GM19397 (cell line): ENCODE measurements around the gene ADD1.
"Not testable (repeated sequence)": the region's sequence is repeated elsewhere in the genome, so short reads cannot be mapped to it uniquely, and the experiment has no call there.

Experiments used
- ATAC-seq: cut with Tn5 transposase; IDR thresholded peaks from one replicate; pipeline ENCODE4 v1.9.1; 2021; ENCODE audit warnings: mild to moderate bottlenecking, moderate library complexity; ENCODE audit not compliant: unreplicated experiment

Gene ADD1

GRCh38 chr4:2942532-2943363, 99.1 kb downstream of the ADD1 start:
- no peak for ATAC-seq

GRCh38 chr4:2943364-2944090, 99.9 kb downstream of the ADD1 start:
- ATAC-seq: no peak

- no peak for ATAC-seq
Observed at GRCh38 chr4:2944091-2944482, 100.4 kb downstream of the ADD1 start.

- no peak for ATAC-seq
Observed at GRCh38 chr4:2944586-2945526, 101.2 kb downstream of the ADD1 start.

GRCh38 chr4:2945619-2946604, 102.3 kb downstream of the ADD1 start:
- not testable (repeated sequence) for ATAC-seq

DNA sequence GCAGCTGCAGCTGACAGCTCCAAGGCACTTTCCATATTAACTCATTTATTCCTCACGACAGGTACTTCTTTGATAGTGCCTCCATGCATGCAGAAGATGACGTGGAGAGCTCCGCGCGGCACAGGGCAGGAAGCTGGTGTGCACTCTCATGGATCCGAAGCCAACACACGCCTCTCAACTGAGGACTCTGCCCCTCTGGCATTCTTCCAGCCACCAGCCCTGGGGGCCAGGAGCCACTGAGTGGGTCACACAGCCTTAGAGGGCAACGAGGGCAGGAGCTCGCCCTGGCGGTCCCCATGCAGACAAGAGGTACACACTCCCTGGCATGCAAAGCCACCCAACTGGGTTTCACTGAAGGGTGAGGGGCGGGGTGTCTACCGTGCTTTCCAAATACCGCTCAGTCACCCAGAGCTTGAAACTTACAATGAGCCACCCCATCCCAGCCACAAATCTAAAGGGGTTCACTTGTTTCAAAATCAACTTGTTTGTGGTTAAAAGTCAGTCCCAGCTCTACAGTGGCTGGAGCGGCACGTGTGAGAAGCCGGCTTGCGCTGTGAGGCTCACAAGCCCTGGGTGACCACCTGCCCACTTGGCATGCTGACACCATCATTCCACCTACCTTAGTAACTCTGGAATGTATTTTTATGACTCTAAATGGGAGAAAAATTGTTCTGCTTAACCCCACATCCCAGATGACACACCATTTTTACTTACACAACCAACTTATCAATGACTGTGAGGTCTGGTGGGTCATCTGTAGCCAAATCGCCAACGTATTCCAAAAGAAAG, 103.4 kb downstream of the ADD1 start:
- ATAC-seq: no peak

- ATAC-seq: no peak
Observed at GRCh38 chr4:2947926-2948325, 104.3 kb downstream of the ADD1 start.

DNA sequence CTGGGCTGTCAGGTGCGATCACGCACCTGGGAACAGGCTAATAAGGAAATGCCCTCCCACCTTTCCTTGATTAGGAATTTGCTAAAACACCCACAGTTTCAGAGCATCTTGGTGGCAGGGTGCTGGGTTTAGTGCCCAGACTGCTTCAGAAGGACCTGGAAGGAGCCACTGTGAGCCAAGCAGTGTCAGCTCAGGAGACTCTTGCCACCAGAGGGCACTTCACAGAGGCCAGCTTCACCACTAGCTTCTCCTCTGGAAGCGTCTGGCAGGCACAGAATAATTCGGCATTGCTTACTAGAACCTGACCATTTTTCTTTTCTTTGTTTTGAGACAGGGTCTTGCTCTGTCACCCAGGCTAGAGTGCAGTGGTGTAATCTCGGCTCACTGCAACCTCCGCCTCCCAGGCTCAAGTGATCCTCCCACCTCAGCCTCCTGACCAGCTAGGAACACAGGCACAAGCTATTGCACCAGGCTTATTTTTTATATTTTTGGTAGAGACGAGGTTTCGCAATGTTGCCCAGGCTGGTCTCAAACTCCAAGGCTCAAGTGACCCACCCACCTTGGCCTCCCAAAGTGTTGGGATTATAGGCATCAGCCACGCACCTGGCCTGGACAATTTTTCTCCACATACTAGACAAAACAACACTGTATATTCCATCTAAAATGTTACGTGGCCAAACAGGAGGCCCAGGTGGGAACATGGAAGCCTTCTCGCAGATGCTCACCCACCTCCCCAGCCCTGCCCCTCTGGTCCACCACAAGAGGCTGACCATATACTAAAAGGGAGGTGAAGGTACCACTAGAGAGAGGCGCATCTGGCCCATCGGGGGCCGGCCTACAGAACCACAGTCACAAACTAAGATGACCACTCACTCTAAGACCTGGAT, 105.5 kb downstream of the ADD1 start:
- no peak for ATAC-seq

DNA sequence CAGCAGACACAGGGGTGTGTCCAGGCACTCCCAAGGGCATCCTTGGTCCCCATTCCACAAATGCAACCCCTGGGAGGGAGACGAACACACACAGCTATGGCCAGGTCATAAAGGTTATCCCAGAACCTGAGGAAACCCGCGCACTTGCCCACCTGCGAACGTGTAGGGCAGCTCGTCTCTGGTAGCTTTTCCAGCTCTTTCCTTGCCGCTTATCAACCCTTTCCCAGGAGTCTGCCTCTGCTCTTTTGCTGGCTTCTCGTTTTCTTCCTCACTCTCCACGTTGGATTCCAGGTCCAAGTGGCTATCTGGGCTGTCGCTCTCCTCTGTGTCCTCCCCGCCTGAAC, 106.1 kb downstream of the ADD1 start:
- ATAC-seq: no peak

DNA sequence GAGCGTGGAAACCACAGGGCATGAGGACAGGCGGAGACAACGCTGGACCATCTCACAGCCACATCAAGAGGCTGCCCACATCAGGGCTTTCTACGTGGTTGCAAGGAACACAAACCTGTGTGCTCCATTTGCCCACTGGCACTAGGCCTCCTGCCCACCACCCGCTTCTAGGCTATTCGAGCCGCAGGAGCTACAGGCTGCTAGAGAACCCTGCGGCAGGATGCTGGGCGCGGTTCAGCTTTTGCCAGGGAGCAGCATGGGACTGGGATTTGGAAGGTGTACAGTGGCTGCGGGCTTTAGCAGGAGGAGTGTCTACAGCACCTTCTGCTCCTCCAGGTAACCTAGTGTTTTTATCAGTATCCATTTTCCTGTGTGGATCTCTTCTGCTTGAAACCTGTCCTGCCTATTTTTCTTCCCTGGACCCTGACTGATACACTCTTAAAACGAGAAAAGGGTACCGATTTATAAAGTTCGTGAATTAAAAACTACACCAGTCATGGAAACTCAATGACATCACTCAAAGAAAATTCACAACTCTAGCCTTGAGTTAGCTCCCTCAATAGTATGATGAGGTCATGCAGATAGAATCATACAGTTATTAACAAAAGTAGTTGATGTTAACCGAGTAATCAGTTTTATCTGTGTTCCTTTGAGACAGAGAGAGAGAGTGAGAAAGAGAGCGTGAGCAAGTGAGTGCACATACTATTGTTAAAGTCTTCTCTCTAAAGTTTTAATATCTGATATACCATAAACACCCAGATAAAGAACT, 106.8 kb downstream of the ADD1 start:
- ATAC-seq: no peak

- no peak for ATAC-seq
Observed at GRCh38 chr4:2953496-2953895, 109.9 kb downstream of the ADD1 start.

DNA sequence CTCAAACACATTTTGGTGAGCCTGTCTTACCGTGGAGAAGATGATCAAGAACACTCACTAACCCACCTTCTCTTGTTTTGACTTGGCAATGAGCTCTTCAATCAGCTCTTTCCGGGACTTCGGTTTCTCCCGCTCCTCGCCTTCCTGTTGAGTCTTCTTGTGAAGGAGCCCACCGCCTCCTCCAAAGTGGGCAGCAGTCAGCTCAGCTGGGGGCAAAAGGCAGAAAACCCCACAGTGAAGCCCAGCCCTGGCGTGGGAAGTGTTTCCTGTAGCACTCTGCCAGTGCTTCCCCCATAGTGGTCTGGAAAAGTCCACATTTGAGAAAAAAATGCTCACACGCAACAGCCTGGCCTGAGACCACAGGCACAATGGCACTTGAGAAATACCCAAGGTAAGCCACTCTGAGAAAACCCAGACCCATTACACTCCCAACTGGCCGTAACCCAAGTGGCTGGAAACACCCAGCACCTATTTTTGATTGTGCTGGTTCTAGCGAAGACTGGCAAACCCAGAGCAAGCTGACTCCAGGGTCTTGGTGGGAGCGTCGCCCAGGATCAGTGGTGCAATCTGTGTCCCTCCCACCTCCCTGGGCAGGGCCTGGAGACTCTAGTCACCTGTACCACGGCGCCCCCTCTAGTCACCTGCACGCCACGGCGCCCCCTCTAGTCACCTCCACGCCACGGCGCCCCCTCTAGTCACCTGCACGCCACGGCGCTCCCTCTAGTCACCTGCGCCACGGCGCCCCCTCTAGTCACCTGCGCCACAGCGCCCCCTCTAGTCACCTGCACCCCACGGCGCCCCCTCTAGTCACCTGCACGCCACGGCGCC, 110.9 kb downstream of the ADD1 start:
- ATAC-seq: peak; percentile 58

GRCh38 chr4:2955186-2956044, 111.8 kb downstream of the ADD1 start:
- ATAC-seq: not testable (repeated sequence)

DNA sequence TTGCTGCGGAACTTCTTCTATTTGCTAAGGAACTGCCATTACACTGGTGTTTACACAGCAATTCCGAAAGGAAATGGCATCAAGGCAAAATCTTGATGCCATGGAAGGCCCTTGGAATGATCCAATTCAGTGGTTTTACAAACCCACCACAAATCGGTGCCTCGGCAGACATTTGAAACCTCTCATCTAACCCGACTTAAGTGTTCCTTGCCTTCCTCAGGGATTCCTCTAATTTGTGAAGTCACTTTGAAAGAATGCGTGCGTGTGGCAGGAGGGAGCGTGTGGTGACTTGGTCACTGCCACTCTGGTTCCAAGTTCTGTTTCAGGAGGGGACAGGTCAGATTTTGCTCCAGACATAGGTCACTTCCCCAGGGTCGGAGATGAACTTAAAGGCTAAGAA, 114.8 kb downstream of the ADD1 start:
- no peak for ATAC-seq

DNA sequence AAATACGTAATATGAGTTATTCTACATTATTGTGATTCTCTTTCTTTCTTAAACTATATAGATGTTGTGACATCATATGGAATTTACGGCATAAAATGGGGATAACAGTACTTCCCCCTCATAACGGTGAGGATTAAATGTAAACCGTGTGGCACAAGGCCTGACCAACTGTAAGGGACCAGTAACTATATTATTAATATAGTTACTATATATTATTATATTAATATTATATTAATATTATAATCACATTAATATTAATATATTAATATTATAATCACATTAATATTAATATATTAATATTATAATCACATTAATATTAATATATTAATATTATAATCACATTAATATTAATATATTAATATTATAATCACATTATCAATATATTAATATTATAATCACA, 116.8 kb downstream of the ADD1 start:
- ATAC-seq: not testable (repeated sequence)

GRCh38 chr4:2961421-2961810, 117.8 kb downstream of the ADD1 start:
- ATAC-seq: no peak
